ENCODE measurements around the gene DLGAP1.

The DLGAP1 gene

DNA sequence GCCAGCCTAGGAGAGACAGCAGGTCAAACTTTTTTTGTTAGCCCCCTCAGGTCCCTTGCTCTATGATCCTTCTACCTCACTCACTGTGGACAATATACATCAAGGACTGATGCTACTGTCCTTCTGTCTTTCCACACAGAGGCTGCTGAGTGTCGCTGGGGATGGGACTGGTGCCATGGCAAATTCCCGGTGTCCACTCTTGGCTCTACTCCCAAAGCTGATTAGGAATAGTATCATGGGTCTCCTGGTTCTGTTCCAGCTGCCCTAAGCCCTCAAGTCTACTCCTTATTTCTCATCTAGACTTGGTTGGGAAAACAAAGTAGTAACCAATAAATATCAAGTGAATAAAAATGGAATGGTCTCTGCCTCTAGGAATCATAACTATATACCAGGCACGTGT is 563.9 kb downstream of the DLGAP1 start:
- DNase-seq (ENCODE audit: low spot score) = no peak

DNA sequence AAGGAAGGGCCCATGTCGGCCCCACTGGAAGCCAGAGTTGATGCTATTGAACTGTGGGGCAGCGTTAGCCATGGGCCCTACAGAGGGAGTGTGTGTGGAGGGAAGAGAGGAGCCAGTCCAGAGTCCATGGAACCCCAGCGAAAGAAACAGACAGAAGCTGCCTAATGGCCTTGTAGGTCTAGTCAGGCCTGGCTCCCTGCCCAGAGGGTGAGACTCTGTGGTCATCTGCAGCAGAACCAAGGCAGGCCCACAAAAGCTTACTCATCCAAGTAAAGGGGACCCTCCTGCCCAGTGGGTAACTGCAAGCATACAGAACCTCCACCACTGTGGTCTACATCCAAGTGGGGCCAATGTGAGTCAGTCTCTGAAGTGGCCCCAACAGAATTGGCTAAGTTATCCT is 565.3 kb downstream of the DLGAP1 start:
- DNase-seq (ENCODE audit: low spot score) = no peak

DNA sequence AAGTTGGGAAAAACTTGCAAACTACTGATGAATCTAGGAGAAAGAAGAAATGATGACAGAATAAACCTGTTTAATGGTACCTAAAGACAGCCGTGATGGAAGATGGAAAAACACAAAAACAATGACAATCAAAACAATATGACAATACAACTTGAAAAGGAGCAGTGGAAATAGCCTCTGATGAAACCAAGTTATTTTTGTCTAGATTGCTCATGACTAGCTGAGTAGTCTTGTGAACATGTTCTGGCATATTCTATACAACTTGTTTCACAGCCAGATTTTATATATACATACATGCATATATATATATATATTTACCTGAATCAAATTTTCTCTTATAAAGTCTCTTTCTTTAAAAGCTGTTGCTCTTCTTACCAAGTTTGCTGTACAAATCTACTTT is 566.0 kb downstream of the DLGAP1 start:
- no peak for DNase-seq (ENCODE audit: low spot score)

DNA sequence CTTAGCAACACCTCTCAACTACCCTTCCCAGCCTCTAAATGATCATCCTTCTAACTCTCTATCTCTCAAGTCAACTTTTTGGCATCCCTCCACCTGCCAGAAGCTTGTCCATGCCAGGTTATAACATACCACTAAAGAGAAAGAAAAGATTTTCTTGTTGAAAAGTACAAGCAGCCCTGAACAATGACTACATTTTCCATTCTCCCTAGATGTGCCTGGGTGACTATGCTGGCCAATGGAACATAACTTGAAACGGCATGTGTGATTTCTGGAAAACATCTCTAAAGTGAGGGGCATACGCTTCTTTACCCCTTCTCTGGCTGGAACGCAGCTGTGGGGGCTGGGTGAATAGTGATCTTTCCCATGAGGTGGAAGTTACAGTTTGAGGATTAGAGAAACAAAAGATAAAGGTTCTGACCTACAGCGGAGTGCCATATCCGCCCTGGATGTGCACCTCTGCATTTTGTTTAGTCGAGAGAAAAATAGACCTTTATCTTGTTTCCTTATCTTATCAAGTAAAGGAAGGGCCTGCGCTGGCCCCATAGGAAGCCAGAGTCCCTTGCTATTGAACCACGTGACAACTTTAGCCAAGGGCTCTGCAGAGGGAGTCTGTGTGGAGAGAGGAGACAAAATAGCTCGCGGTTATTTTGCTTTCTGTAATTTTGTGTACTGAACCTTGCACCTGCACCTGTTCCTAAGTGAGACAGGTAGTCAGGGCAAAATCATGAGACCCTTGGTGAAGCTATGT is 568.4 kb downstream of the DLGAP1 start:
- no peak for DNase-seq (ENCODE audit: low spot score)

DNA sequence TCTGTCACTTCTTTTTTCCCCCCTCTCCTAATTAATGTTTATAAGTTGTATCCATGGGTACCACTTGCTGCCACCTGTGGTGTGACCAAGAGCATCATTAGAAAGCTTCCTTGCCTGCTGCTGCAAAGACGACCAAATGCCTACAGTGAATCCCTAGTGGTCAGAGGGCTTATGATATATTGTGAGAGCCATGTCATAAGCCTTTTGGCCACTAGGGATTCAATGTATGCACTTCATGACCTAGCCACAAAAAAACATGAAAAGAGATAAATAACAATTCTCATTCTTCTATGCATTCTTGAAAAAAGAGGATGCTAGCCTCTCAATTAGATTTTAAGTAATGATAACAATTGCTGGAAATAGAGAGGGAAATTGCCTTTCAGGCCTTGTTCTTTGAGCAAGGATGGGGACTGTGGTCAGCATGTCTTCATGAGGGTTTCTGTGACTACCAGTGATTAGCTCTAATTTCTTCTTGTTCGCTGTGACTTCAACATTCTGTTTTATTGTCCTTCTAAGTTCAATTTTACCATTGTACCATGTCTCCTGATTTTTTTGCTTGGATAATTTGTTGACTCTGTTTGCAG is 569.8 kb downstream of the DLGAP1 start:
- peak; percentile 50 for DNase-seq (ENCODE audit: low spot score)

DNA sequence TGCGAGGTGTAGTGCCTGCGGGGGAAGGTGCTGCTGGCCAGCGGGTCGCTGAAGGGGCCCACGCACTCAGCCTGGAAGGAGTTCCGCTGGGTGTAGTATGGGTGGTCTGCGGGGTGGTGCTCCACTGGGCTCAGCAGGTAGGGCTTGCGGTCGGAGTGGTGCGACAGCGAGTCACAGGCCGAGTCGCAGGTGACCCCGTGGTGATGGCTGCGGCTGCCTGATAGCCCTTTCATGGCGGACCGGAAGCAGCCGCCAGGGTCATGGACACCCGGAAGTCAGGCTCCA is 575.3 kb downstream of the DLGAP1 start:
- DNase-seq (ENCODE audit: low spot score) = no peak

DNA sequence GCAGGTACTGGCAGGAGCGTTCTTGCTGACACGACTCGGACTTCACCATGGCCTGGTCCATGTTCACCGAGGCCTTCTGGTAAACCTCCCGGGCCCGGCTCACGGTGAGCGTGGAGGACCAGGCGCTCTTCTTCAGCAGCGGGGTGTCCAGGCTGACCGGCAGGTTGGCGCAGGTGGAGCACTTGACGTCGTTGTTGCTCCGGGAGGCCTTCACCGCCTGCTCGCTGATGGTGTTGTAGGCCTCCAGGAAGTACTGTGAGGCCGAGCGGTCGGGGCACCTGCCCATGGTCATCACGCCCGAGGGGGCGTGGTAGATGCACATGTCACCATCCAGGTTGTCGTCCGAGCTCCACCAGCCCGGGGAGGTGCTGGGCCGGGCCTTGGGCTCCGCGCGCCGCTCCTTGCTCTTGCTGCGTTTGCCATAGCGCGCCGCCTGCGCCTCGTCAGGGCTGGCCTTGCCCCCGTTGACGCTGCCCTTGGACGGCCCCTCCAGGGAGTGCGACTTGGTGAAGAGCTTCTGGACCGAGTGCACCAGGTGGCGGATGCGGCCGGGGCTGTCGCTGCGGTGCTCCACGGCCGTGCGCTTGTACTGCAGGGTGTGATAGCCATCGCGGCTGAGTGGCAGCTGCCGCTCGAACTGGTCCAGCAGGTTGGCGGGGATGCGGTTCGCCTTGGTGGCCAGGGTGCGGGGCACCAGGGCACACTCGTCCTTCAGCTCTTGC is 575.8 kb downstream of the DLGAP1 start:
- DNase-seq (ENCODE audit: low spot score) = no peak

DNA sequence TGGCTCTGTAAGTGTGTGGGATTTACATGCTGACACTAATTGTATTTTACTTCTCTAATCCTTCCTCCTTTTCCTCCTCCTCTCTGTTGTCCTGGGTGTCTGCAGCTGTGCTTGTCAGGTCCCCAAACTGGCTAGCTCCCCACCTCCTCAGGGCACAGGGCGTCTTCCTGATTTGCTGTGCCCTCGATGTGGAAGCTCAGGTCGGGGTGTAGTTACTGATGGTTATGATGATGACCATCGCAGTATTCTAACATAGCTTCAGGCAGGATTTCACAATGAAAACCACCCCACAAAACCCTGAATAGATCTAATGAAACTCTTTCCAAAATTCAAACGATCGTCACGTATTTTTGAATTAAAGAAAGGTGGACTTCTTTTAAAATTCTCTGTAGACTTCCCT is 576.7 kb downstream of the DLGAP1 start:
- DNase-seq (ENCODE audit: low spot score) = no peak

DNA sequence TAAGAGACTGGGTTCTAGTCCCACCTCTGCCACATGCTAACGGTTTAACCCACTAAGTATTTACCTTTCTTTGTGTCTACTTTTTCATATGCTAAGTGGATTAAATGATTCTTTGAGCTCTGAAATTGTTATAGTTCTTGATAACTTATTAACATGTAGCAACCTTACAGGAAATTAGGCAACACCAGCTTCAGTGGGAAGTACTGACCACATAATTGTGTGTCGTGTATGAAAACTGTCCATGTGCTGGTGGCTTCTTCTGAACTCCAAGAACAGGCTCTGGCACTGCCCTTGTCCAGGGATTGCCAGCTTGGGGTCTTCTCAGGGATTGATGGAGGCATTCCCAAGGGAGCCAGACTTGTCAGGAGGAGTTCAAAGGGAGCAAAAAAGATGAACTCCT is 577.4 kb downstream of the DLGAP1 start:
- DNase-seq (ENCODE audit: low spot score) = no peak

DNA sequence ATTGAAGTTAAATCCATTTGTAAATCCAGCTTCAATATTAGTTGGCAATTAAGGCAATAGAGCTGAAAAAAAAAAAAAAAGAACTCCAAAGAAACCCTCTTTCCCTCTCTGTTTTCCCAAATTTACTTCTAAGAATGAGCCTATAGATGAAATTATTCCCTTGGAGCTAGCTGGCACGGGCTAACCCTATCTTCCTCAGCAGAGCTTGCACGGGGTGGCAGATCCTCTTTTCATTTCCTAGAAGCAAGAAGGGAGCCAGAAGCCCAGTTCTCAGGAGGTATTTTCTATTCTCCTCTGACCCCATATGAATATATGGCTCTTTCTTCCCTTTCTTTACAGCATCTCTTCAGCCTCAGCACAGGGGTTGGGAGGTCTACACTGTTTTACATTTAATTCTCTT is 579.1 kb downstream of the DLGAP1 start:
- no peak for DNase-seq (ENCODE audit: low spot score)

DNA sequence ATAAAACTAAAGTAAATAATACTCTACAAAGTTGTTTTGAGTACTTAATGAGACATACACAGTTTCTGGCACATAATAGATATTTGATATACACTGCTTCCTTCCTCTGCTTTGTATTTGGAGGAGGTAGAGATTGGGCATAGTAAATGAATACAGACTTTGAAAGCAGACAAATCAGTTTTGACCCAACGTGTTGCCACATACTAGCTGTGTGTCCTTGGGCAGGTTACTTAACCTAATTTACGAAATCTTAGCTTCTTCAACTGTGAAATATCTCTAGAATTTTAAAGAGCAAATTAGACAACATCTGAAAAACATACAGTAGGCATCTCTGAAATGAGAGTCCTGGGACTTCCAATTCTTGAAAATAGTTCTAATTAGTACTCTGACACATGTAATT is 579.7 kb downstream of the DLGAP1 start:
- no peak for DNase-seq (ENCODE audit: low spot score)

DNA sequence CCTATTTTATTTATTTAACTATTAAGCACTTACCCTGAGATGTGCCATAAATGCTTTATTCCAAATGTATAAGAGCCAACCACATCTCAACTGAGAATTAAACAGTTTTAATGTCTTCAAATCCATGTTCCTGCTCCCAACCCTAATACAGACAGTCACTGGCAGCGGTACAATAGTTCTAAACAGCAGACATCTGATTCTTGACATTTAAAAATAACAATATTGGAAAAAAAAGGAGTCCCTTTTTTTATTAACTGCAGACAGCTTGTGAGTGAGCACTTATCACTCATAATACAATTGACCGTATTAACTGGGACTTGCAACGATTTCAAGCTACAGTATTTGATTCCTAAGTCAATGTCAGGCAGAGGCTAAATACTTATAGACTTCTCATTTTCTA is 580.5 kb downstream of the DLGAP1 start:
- DNase-seq (ENCODE audit: low spot score) = no peak

DNA sequence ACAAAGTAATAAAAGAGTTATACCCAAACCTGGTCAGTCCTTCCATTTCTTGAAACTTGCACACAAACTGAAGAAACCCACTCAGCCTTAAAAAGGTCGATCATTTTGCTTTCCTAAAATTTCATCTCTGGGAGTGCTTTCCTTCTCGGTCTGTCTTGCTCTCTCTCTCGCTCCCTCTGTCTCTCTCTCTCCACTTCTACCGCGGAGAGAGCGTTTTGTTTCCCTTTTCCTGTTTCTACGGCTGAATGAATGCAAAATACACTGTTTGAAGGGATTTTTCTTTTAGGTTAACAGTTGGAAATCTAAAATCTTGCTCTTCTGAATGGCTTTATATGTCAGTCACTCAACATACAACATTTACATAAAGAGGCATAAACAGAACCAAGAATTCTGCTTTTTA is 581.0 kb downstream of the DLGAP1 start:
- no peak for DNase-seq (ENCODE audit: low spot score)

DNA sequence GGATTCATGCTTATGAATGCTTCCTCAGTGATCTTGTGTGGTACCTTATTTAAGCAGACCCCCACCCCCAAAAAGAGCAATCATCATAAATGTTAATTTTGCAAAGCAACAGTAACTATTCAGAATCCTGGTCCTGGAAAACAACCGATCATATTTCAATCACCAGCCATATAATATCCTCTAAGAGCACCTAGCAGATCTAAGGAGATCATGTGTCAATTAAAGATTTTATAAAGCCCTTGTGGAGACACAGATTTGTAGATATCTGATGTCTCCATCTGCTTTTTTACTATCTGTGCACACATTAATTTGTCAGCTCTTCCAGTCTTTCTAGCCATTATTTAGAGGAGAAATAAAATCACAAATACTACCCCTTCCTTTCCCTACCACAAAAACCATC is 581.4 kb downstream of the DLGAP1 start:
- DNase-seq (ENCODE audit: low spot score) = no peak

DNA sequence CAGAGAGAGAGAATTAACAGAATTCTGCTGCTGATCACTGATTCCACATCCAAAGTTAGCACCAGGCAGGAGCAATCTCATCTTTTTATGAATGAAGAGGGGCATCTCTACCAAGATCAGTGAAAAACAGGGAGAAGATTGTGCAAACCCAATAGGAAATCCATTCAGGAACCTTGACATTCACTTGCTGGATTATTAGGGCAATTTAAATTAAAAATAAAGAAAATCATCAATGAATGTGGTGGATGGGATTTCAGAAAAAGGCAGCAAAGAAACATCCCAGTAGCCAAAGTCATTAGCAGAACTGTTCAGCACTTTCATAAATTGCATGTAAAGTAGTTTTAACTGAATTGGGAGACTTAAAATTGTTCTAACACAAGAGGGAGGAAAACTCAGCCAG is 581.9 kb downstream of the DLGAP1 start:
- no peak for DNase-seq (ENCODE audit: low spot score)

DNA sequence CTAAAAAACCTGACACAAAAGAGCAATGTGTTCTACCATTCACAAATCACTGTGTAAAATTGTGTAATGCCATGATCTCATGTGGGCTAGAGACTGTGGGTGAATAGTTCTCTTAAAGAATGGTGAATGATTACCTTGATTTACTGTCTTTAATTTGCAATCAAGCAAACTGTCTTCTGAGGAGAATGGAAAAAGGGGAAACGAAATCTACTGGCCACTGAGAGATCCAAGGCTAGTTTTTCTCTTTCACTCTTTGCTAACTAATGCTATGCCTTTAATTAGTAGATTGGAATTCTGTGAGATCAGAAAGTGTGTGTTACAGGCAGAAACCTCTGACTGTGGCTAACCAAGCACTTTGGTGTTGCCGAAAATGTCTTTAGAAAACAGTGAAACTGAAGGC is 582.5 kb downstream of the DLGAP1 start:
- DNase-seq (ENCODE audit: low spot score) = no peak

DNA sequence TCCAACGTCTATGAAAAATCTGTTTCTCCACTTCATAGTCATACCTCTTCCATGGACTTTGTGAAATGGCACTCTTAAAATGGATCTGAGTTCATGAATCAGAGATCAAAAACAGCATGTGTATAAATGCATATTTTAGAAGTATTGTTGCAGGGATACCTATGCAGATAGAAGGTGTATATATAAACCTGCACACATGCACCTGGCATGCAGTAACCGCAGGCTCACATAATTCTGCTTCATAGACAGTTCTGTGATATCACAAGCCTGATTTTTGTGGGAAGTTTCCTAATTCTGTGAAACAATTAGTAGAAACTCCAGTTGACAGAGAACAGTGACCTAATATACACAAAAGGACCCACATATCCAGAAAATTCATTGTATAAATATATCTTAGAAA is 583.4 kb downstream of the DLGAP1 start:
- no peak for DNase-seq (ENCODE audit: low spot score)

DNA sequence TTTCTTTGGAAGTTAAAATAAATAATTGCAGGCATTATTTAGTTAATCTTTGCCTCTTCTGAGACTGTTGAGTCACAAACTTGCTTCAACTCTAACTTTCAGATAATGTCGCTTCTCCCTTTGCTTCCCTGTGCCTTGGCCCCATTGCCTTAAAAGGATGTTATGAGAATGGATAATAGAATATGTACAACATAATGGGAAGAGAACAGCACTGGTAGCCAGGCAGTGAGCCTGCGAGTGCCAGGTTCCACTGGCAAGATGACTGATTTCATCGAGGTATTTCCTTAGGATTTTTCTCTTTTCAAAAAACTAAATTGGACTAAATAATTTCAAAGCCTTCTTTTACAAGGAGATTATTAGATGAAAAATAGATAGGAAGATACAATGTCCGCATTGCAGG is 584.2 kb downstream of the DLGAP1 start:
- DNase-seq (ENCODE audit: low spot score) = no peak

DNA sequence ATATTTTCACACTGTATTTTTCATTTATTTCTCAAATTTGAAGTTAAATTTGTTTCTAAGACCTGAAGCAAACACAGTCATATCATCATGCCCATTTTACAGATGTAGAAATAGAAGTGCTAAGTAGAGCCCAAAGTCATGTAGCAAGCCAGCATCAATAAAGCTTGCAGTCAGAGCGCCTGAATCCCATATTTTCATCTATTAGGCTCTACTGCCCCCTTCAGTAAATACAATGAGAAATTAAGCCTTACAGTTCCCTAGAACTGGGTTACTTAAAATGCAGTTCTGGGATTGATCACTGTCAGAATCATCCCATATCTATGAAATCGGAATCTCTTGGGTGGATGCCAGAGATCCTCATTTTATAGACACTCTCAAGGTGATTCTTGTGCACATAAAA is 585.3 kb downstream of the DLGAP1 start:
- peak; percentile 30 for DNase-seq (ENCODE audit: low spot score)

DNA sequence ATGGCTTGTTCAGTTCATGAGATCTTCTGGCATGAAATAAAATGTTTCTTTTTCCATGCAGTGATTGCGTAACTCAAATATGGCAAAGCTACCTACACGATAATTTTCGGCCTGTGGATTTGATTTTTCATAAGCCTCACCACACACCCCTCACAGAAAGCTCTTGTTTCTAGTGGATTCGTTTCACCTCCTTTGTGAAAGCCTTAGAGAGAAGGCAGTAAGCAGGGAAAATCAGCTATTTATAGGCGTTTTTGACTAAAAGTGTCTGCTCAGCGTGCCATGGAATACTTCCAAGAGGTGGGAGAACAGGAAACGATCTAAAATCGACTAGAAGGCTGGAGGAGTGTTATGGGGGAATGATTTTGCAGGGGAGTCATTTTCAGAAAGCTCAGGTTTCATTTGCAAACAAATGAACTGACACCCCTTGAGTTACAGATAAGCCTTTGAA is 587.2 kb downstream of the DLGAP1 start:
- DNase-seq (ENCODE audit: low spot score) = no peak

DNA sequence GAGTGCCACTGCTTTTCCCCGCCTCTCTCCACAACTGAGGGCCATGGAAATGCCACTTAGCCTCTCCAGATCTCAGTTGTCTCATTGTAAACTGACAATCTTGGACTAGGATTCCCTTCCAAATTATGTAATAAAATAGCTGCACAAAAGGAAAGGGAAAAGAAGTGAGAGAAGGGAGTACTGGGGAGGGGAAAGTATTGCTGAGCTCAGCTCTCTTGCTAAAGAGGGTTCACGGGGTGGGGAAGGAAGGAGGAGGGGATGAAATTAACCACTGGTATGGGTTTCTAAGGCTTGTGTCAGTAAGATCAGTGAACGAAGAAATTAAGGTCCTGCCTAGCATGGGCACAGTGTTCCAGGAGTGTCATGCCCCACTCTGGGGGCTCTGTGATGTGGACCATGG is 587.9 kb downstream of the DLGAP1 start:
- DNase-seq (ENCODE audit: low spot score) = no peak

DNA sequence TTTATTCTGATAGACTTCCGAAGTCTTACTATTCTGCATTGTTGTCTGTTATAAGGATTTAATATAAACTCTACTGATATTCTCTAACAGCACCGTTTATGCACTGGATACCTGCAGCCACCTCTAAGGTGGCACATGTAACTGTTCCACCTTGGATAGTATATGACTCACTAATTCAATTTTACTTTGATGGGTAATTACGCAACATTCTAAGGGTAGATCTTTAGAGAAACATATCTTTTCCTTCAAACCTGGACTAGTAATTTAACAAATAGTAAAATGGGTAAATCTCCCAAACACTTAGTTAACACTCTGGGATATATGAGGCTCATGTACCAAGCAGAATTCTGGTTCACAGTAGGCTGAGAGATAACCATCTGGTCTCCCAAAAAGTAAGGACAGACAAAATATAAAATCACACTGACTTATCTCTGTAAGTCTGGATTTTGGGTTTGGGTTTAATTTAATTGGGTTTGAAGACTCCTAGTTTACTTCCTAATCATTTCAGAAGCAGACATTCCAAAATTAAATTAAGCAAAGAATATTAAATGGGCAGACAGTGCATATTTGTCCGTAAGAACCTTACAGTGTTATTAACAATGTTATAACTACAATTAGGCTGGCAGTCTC is 590.3 kb downstream of the DLGAP1 start:
- no peak for DNase-seq (ENCODE audit: low spot score)

DNA sequence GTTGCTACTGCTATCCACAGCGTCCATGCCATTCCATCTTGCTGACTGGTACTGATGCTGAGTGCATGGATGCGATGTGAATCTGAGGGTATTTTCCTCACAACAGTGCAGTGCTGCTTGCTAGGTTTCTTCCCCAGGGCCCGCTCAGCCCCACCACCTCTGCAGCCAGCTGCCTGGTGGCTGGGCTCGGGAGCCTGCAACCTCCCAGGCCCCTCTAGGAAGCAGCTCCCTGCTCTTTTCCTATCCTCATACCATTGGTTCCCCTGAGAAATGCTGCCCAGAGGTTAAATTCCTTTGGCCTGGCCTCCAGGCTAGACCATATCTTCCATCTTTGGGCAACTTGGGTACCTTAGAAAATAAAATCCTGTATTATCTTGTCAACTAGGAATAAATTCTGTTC is 591.5 kb downstream of the DLGAP1 start:
- DNase-seq (ENCODE audit: low spot score) = no peak

Data from iPS-NIHi11 (cell line).